ENCODE results near the gene ANO4.

DNA sequence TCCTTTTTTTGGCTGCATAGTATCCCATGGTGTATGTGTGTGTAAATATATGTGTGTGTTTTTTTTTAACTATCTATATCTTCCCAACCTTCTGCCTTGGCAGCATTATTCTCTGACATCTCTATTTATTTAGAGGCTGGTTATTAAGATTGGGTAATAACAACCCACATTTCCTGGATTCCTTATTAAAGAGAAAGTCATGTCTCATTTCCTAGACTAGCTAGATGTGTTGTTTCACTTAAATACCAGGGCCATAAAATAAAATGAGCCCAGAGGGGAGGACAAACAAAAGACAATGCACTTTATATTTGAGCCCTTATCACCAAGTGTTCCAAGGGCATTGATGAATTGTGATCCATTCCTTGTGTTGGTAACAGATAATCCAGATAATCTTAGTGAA is 246.4 kb downstream of the ANO4 start:
- TF ChIP-seq, protein P1, sequence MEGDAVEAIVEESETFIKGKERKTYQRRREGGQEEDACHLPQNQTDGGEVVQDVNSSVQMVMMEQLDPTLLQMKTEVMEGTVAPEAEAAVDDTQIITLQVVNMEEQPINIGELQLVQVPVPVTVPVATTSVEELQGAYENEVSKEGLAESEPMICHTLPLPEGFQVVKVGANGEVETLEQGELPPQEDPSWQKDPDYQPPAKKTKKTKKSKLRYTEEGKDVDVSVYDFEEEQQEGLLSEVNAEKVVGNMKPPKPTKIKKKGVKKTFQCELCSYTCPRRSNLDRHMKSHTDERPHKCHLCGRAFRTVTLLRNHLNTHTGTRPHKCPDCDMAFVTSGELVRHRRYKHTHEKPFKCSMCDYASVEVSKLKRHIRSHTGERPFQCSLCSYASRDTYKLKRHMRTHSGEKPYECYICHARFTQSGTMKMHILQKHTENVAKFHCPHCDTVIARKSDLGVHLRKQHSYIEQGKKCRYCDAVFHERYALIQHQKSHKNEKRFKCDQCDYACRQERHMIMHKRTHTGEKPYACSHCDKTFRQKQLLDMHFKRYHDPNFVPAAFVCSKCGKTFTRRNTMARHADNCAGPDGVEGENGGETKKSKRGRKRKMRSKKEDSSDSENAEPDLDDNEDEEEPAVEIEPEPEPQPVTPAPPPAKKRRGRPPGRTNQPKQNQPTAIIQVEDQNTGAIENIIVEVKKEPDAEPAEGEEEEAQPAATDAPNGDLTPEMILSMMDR (IDR thresholded peaks at IDR 0.05), result no peak
- no peak for TF ChIP-seq ZFX (IDR thresholded peaks at IDR 0.05; ENCODE audit: borderline replicate concordance)
